ENCODE results near the gene ACSM2A.

GRCh38 chr16:20519231-20519630 lies 67.9 kb downstream of the ACSM2A start:
- TF ChIP-seq, protein P1, sequence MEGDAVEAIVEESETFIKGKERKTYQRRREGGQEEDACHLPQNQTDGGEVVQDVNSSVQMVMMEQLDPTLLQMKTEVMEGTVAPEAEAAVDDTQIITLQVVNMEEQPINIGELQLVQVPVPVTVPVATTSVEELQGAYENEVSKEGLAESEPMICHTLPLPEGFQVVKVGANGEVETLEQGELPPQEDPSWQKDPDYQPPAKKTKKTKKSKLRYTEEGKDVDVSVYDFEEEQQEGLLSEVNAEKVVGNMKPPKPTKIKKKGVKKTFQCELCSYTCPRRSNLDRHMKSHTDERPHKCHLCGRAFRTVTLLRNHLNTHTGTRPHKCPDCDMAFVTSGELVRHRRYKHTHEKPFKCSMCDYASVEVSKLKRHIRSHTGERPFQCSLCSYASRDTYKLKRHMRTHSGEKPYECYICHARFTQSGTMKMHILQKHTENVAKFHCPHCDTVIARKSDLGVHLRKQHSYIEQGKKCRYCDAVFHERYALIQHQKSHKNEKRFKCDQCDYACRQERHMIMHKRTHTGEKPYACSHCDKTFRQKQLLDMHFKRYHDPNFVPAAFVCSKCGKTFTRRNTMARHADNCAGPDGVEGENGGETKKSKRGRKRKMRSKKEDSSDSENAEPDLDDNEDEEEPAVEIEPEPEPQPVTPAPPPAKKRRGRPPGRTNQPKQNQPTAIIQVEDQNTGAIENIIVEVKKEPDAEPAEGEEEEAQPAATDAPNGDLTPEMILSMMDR (IDR thresholded peaks at IDR 0.05): no peak
- TF ChIP-seq POLR2A (IDR thresholded peaks at IDR 0.05): no peak
